Measurements from ENCODE around the gene RFX4.

Gene RFX4

GRCh38 chr12:106582641-106583230 is at the start of gene RFX4:
TSS of gene RFX4 (plus strand) at chr12:106583004. CDS start at chr12:106583321, 317 bp downstream.
- no peak for DNase-seq

- DNase-seq, result no peak
Observed at GRCh38 chr12:106541201-106541600, 41.6 kb upstream of the RFX4 start.

DNA sequence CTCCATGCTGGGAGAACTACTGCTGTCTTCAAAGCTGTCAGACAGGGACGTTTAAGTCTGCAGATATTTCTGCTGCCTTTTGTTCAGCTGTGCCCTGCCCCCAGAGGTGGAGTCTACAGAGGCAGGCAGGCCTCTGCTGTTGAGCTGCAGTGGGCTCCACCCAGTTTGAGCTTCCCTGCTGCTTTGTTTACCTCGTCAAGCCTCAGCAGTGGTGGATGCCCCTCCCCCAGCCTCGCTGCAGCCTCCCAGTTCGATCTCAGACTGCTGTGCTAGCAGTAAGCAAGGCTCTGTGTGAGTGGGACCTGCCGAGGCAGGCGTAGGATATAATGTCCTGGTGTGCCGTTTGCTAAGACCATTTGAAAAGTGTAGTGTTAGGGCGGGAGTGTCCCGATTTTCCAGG is 31.4 kb upstream of the RFX4 start:
- DNase-seq, result no peak

GRCh38 chr12:106552228-106552627 is 30.6 kb upstream of the RFX4 start:
- no peak for DNase-seq

DNA sequence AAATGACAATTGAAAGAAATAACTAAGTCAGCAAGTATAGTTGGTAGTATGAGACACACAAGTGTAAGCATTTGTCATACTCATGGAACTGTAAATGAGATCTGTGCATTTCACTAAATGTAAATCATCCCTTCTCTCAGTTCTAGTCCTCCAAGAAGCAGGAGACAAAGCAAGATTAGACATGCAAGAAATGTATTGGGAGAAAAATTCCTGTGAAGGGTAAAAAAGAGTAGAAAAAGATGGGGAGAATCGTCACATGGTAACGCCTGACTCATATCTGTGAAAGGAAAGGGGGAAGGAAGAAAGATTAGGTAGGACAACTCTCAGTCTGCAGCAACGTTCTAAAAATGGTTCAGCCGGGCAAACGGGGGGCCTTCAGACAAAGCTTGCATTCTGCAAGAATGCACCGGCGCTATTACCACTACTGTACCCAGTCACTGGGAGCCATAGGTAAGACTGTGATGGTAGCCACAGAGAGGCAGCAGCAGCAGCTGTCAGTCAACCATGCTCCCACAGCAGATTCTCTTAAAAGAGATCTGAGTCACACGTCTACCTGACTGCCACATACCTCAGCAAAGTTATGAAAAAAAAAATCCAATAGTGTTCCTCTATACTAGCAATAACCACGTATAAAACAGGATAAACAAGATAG is 18.0 kb upstream of the RFX4 start:
- DNase-seq, result no peak

GRCh38 chr12:106566771-106567170 is 16.0 kb upstream of the RFX4 start:
- no peak for DNase-seq

- no peak for DNase-seq
Observed at GRCh38 chr12:106573239-106573638, 9.6 kb upstream of the RFX4 start.

DNA sequence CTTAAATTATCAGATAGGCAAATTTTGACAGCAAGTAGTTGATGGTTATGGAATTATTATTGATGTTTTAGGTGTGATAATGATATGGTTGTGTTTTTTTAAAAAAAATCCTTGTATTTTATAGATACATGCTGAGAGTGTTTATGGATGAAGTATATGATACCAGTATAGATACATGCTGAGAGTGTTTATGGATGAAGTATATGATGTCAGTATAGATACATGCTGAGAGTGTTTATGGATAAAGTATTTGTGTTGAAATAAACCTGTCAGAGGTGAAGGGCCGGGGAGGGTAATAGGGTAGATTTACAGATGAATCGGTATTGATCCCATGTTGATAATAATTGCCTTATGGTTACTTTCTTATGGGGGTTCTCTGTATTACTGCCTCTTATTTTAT is 6.0 kb upstream of the RFX4 start:
- DNase-seq, result no peak

DNA sequence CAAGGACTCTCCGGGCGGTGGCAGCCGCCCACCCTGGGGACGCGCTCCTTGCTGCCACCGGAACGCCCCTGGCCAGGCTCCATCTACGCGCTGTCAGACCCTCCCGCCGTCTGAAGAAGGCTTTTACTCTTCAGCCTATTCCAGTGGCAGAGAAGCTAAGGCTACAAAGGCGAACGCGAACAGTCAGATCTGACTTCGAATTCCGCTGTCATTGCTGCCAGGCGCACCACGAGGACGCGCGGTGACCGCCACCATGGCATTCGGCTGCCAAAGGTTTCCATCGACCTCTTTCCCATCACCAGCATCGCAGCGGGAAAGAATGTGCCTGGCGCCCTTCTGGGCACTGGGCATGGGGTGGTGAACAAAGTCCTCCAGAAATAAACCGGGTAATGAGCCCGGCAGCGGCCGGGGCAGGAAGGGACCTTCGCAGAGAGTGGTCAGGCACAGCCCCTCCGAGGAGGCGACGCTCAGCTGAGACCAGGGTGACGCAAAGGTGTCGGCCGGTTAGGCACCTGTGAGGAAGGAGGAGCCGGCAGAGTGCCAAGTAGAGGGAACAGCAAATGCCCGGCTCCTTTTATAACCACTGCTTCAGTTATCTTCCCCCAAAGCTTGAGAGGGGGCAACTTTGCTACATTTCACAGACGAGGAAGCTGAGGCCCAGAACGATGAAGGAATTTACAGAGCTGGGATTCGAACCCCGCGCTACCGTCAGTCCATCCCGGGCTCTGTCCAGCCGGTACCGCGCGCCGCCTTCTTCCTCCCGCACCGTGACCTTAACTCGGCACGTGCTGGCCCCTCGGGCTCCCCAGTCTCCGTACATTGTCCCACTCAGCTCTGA is 1.9 kb upstream of the RFX4 start:
- no peak for DNase-seq

DNA sequence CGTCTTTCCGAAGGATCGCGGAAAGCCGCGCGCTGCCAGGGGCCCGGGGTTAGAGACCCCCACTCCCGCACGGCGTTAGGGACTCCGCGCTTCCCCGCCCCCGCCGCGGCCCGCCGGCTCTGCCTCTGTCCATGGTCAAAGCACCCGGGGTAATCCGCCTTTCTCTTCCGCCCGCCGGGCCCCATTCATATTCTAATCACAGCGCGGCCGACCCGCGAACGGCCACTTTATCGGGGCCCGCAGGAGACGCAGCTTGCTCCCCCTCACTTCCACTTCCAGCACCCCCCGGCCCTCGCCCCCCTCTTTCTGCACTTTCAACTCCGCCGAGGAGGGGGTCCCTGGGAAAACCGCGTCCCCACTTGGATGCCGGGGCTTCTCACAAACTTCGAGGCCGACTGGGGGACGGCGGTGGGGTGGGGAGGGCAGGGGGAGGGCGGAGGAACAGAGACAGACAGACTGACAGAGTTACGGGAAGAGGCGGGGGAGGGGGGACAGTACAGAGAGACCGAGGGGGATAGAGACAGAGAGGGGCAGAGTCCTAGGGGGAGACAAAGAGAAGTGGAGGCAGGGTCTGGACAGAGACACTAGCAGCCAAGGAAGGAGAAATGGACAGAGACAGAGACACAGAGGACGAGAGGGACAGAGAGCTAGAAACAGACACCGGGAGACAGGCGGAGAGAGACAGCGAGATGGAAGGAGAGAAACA is 1.1 kb upstream of the RFX4 start:
- DNase-seq, result no peak

GRCh38 chr12:106582249-106582591 is 584 bp upstream of the RFX4 start:
- DNase-seq, result no peak

DNA sequence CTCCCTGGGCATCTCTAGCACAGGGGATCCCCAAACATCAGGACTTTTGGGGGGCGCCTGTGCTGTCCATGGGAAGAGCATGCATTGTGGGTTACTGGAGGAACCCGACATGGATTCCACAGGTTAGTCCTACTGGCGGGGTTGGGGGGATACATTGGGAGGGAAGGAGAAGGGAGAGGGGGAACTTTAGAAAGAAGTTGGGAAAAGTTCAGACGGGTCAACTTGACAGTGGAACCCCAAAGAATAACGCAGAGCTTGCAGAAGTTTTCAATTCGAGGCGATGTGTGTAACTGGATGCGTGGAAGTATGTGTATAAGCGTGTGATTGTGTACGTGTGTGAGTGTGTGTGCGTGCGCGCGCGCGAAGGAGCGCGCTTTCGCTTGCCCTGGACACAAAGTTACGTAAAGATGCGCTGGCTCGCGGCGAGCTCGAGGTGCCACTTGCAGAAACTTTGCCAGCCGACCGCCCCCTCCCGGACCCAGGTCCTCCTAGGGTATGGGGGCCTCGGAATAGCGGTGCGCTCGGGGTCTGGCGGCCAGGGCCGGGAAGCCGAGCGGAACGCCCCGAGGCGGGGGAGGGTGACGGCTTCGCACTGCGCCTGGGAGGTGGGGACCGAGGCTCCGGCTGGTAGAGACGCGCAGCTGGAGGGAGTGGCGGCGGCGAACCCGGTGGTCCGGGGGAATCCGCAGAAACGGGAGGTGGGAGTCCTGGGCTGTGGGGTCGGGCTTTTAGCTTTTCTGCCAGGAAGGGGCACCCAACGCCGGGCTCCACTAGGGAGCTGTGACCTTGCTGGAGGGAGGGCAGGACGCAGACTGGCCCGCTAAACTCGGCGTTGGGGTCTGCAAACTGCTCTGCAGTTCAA is 669 bp downstream of the RFX4 start:
- DNase-seq, result peak; percentile 17

- no peak for DNase-seq
Observed at GRCh38 chr12:106584104-106585064, 1.6 kb downstream of the RFX4 start.

GRCh38 chr12:106585105-106585520 is 2.3 kb downstream of the RFX4 start:
- DNase-seq, result no peak

DNA sequence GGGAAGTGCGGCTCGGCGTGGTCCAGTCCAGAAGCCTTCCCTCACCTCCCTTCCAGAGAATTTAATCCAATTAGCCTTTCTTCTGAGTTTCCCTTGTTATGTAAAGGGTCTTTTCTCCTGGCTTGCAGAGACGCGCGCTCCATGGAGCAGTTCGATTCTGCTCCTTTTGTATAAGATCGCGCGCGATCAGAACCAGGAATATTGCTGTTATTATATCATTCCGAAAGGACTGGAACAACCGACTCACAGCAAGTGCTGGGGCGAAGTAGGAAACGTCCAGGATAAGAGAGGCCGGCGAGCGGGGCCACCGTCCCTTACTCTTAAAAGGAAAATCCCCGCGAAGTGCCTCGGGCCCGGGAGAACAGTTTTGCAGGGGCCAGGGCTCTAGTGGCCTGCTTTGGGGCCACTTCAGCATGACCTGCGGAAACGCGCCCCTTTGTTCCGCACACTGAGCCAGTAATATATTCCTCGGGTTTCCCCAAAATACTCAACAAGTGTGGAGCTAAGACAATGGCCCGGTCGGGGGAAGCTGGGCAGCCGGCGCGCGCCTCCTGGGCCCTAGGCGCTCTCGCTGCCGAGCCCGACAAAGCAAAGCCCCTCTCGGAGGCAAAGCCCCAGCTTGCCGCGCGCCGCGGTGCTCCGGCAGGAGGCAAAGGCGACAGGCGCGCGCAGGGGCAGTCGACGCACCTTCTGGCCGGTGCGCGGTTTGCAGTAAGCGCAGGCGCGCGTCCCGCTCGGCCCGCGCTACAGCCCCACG is 2.9 kb downstream of the RFX4 start:
- no peak for DNase-seq

DNA sequence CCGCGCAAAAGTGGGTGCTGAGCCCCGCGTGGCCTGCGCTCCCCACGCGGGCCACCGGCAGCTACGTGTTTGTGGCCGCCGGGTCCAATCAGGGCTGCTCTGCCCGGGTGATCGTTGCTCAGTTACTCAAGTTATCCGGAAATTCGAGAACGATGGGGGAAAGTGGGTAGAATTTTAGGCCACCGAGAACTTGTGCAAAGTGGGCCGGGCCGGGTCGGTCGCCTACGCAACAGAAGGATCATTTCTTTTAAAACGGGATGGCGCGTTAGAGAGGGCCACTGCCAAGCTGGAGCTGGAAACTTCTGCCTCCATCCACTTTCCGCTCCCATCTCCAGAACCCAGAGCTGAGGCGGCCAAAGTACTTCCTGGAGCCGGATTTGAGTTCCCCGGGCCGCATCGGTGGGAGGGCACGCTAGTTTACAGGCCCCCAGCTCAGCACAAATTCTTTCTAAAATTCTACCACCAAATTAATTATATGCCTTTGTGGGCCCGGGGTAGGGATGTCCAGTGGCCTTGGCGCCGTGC is 3.5 kb downstream of the RFX4 start:
- DNase-seq, result no peak

DNA sequence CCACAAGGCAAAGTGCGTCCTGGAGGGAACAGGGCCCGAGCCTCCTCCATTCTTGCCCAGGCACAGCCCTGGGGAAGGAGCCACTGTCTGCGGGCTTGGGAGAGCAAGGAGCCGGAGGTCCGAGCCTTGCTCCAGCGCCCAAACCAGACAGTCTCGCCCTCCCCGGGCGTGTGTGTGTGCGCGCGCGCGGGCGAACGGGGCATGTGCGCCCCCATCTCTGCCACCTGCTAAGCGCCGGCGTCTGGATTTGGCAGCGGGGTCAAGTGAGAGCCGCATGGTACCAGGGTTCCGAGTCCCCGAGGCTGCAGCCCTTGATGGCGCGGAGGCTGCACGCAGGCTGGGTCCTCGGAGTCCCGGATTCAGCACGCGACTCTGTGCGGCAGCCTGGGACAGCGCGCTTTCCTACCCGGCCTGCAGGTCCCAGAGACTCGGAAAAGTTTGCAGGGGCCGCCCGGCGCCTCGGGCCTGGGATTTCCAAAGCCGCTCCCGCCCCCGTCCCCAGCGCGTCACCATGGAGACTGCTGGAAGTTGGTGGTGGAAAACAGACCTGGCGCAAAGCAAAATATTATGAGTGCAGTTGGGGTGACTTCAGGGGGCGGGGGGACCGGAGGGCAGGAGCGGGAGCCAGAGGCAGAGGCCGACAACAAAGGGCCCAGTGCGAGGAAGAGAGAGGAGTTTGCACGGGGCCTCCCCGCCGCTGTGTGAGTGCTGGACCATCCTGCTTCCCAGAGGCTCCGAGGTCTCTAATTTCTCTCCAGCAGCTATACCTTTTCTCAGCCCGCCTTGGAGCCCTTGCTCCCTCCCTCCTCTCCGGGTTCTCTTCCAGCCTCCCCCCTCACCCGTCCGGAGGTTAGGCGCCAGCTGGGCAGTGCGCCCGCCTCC is 4.2 kb downstream of the RFX4 start:
- no peak for DNase-seq

GRCh38 chr12:106588771-106589170 is 6.0 kb downstream of the RFX4 start:
- DNase-seq, result no peak

DNA sequence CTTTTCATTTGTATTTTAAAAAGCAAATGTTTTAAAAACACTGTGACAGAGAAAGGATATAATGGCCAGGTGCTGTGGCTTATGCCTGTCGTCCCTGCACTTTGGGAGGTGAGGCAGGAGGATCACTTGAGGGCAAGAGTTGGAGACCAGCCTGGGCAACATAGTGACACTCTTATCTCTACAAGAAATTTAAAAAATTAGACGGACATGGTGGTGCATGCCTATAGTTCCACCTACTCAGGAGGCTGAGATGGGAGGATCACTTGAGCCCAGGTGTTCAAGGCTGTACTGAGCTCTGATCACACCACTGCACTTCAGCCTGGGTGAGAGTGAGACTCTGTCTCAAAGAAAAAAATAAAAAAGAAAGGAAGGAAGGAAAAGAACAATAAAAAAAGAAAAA is 7.8 kb downstream of the RFX4 start:
- DNase-seq, result no peak
